ENCODE data around the gene CRYBB1.
A peak's percentile ranks its signal among the peaks of the same experiment; 100 is the strongest.

CRYBB1 gene

GRCh38 chr22:26552466-26552865 lies 65.4 kb downstream of the CRYBB1 start:
- H3K36me3 ChIP-seq, result peaks cover 0 to 40% (median 14%) of the 10 kb centered on the region in 11 experiments; a peak in 15 of 22 replicates
- H3K4me1 ChIP-seq, result peaks cover 64 to 87% (median 72%) of the 10 kb centered on the region in 10 experiments

GRCh38 chr22:26551568-26551967 lies 66.3 kb downstream of the CRYBB1 start:
- peaks cover 73 to 88% (median 79%) of the 10 kb centered on the region in 10 experiments for H3K4me1 ChIP-seq
- no peaks in the 10 kb centered on the region for H3K27me3 ChIP-seq
- no peak overlapping the region for H3K4me3 ChIP-seq
- peaks cover 0 to 9% (median 0%) of the 10 kb centered on the region in 11 experiments; a peak in 6 of 22 replicates for H3K9me3 ChIP-seq (replicated peaks in 1 of 11)
- no peak for TF ChIP-seq Cebpa-rat (IDR thresholded peaks at IDR 0.05)
- H3K9ac ChIP-seq, result peak overlapping the region in 4 of 11 experiments; percentile 8 to 14 (median 12); a peak in 1 of 22 replicates
- peak overlapping the region; percentile 39 to 74 (median 69); a peak in 21 of 22 replicates for H3K4me2 ChIP-seq
- peaks cover 0 to 88% (median 31%) of the 10 kb centered on the region in 11 experiments; a peak in 13 of 22 replicates for H4K20me1 ChIP-seq
- H3K36me3 ChIP-seq, result peaks cover 0 to 34% (median 18%) of the 10 kb centered on the region in 11 experiments; a peak in 14 of 22 replicates
- H3K27ac ChIP-seq, result peak overlapping the region in 6 of 11 experiments; percentile 22 to 64 (median 40); a peak in 7 of 22 replicates

More at GRCh38 chr22:26552466-26552865, 65.4 kb downstream of the CRYBB1 start:
- no peak overlapping the region for H3K4me3 ChIP-seq
- peak overlapping the region in 9 of 11 experiments; percentile 34 to 64 (median 51); a peak in 15 of 22 replicates for H3K27ac ChIP-seq
- peak overlapping the region in 10 of 11 experiments; percentile 41 to 74 (median 68); a peak in 20 of 22 replicates for H3K4me2 ChIP-seq
- no peaks in the 10 kb centered on the region for H3K27me3 ChIP-seq
- TF ChIP-seq Cebpa-rat (IDR thresholded peaks at IDR 0.05), result peak in 1 of 11 experiments; percentile 48; a peak in 1 of 22 replicates
- H3K9me3 ChIP-seq (replicated peaks in 1 of 11), result peaks cover 0 to 6% (median 0%) of the 10 kb centered on the region in 11 experiments; a peak in 6 of 22 replicates
- peak overlapping the region in 5 of 11 experiments; percentile 1 to 31 (median 9); a peak in 7 of 22 replicates for H3K9ac ChIP-seq
- peaks cover 0 to 88% (median 39%) of the 10 kb centered on the region in 11 experiments; a peak in 13 of 22 replicates for H4K20me1 ChIP-seq

- peaks cover 0 to 88% (median 26%) of the 10 kb centered on the region in 11 experiments; a peak in 13 of 22 replicates for H4K20me1 ChIP-seq
- 0 out of 22 replicates have a peak overlapping the region, but pooled peaks of 3 of the 11 experiments have one; percentile 11 to 16 (median 14) for H3K9ac ChIP-seq
- H3K27me3 ChIP-seq, result no peaks in the 10 kb centered on the region
- TF ChIP-seq Cebpa-rat (IDR thresholded peaks at IDR 0.05), result no peak
- no peak overlapping the region for H3K4me3 ChIP-seq
- H3K4me2 ChIP-seq, result peak overlapping the region; percentile 33 to 74 (median 69)
- peaks cover 0 to 29% (median 16%) of the 10 kb centered on the region in 11 experiments; a peak in 14 of 22 replicates for H3K36me3 ChIP-seq
- peaks cover 0 to 9% (median 0%) of the 10 kb centered on the region in 11 experiments; a peak in 6 of 22 replicates for H3K9me3 ChIP-seq (replicated peaks in 1 of 11)
- H3K4me1 ChIP-seq, result peaks cover 83 to 96% (median 89%) of the 10 kb centered on the region in 10 experiments
- peak overlapping the region in 4 of 11 experiments; percentile 12 to 64 (median 34); a peak in 5 of 22 replicates for H3K27ac ChIP-seq
Measured at GRCh38 chr22:26550498-26551033, 67.3 kb downstream of the CRYBB1 start.

- H3K4me3 ChIP-seq, result no peak overlapping the region
- H3K4me2 ChIP-seq, result peak overlapping the region; percentile 33 to 74 (median 69)
- H3K27ac ChIP-seq, result peak overlapping the region in 3 of 11 experiments; percentile 12 to 64 (median 46); a peak in 3 of 22 replicates
- peaks cover 0 to 9% (median 0%) of the 10 kb centered on the region in 11 experiments; a peak in 6 of 22 replicates for H3K9me3 ChIP-seq (replicated peaks in 1 of 11)
- TF ChIP-seq Cebpa-rat (IDR thresholded peaks at IDR 0.05), result no peak
- H3K27me3 ChIP-seq, result no peaks in the 10 kb centered on the region
- H3K36me3 ChIP-seq, result peaks cover 0 to 24% (median 11%) of the 10 kb centered on the region in 11 experiments; a peak in 11 of 22 replicates
- H4K20me1 ChIP-seq, result peaks cover 0 to 84% (median 23%) of the 10 kb centered on the region in 11 experiments; a peak in 12 of 22 replicates
- peaks cover 85 to 99% (median 93%) of the 10 kb centered on the region in 10 experiments for H3K4me1 ChIP-seq
- 0 out of 22 replicates have a peak overlapping the region, but pooled peaks of 1 of the 11 experiments have one; percentile 11 for H3K9ac ChIP-seq
Measured at GRCh38 chr22:26549902-26550497, 67.8 kb downstream of the CRYBB1 start.
